IPS-18a (cell line): ENCODE measurements around the gene HCAR1.
"Not testable (repeated sequence)": the region's sequence is repeated elsewhere in the genome, so short reads cannot be mapped to it uniquely, and the experiment has no call there.

Experiments used
- H3K27ac ChIP-seq: one replicate; pipeline ENCODE4 v1.5.1; 2013; ENCODE audit warnings: low read length
- H3K27me3 ChIP-seq: one replicate; pipeline ENCODE4 v1.6.1; 2013; ENCODE audit warnings: mild to moderate bottlenecking, low read length; ENCODE audit not compliant: control insufficient read depth, insufficient read depth
- H3K36me3 ChIP-seq: one replicate; pipeline ENCODE4 v1.6.1; 2013; ENCODE audit warnings: low read depth, low read length; ENCODE audit not compliant: control insufficient read depth
- H3K4me1 ChIP-seq: one replicate; pipeline ENCODE4 v1.6.1; 2013; ENCODE audit warnings: low read depth, low read length; ENCODE audit not compliant: control insufficient read depth
- H3K4me3 ChIP-seq: one replicate; pipeline ENCODE4 v1.5.1; 2013; ENCODE audit warnings: low read length
- H3K9ac ChIP-seq: one replicate; pipeline ENCODE4 v1.6.1; 2013; ENCODE audit warnings: mild to moderate bottlenecking, low read length, moderate library complexity
- H3K9me3 ChIP-seq: one replicate; pipeline ENCODE4 v1.6.1; 2013; ENCODE audit warnings: low read depth, low read length; ENCODE audit not compliant: control insufficient read depth

The HCAR1 gene

DNA sequence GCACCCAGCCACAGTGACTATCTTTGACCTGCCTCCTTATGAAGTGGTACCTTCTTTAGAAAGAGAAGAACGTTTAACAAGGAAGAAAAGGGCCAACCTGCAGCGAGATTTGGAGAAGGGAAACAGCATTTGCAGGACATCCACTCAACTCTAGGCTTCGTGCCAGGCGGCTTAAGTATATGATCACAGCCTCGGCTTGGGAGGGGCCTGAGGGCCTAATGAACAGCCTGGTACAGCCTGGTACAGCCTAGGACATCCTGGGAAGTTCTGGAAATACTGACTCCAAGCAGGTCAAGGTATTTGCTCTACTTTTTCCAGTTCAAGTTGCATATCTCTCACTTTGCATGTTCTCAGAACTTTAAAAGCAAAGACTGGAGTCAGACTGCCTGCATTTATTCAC lies 43.6 kb downstream of the HCAR1 start:
- no peak overlapping the region for H3K27ac ChIP-seq
- no peaks in the 10 kb centered on the region for H3K27me3 ChIP-seq
- H3K9ac ChIP-seq: no peak overlapping the region
- no peaks in the 10 kb centered on the region for H3K9me3 ChIP-seq
- H3K4me1 ChIP-seq: peaks cover 5% of the 10 kb centered on the region
- no peak overlapping the region for H3K4me3 ChIP-seq
- no peaks in the 10 kb centered on the region for H3K36me3 ChIP-seq

DNA sequence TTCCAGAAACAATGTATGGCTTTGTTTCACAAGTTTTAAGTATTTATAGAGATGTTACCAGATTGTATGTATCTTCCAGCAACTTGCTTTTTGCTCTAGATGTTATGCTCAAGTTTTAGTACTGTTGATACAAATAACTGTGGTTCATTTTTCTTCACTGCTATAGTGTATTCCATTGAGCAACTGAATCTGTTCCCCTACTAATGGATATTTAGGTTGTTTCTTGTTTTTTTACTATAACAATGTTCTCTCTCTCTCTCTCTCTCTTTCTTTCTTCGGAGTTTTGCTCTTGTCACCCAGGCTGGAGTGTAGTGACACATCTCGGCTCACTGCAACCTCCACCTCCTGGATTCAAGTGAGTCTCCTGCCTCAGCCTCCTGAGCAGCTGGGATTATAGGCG lies 44.1 kb downstream of the HCAR1 start:
- Histone ChIP-seq H3K9me3 (no peaks in the 10 kb centered on the region), H3K27ac (no peak overlapping the region), H3K27me3 (no peaks in the 10 kb centered on the region), H3K4me1 (peaks cover 5% of the 10 kb centered on the region), H3K36me3 (no peaks in the 10 kb centered on the region), H3K9ac (no peak overlapping the region), H3K4me3 (no peak overlapping the region)

- Histone ChIP-seq H3K27me3 (no peaks in the 10 kb centered on the region), H3K36me3 (no peaks in the 10 kb centered on the region), H3K4me1 (no peaks in the 10 kb centered on the region), H3K4me3 (no peak overlapping the region), H3K27ac (no peak overlapping the region), H3K9me3 (no peaks in the 10 kb centered on the region), H3K9ac (no peak overlapping the region)
Measured at GRCh38 chr12:122684297-122684813, 46.3 kb downstream of the HCAR1 start.

DNA sequence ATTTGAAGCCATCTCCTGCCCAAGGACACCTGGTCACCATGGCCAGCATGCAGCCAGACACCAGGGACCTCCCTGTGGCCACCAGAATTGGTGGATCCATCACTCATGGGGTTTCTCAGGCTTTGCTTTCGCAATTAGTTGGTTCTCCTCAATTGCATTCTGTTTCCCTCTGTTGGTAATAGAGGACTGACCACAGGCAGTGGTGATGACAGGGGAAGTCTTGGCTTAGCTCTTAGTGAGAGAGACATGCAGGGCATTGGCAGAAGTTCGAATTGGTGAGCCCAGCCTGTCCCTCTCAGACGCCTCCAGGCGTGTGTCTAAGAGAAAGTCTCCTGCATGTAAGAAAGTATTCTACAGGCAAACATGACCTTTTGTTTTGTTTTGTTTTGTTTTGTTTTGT lies 48.8 kb downstream of the HCAR1 start:
- no peaks in the 10 kb centered on the region for H3K9me3 ChIP-seq
- H3K4me1 ChIP-seq: no peaks in the 10 kb centered on the region
- no peaks in the 10 kb centered on the region for H3K36me3 ChIP-seq
- H3K9ac ChIP-seq: no peak overlapping the region
- no peaks in the 10 kb centered on the region for H3K27me3 ChIP-seq
- no peak overlapping the region for H3K27ac ChIP-seq
- H3K4me3 ChIP-seq: no peak overlapping the region

GRCh38 chr12:122680989-122681388 lies 49.7 kb downstream of the HCAR1 start:
- H3K36me3 ChIP-seq, H3K27me3 ChIP-seq, H3K9ac ChIP-seq, H3K4me1 ChIP-seq, H3K27ac ChIP-seq, H3K9me3 ChIP-seq, H3K4me3 ChIP-seq: not testable (repeated sequence)

GRCh38 chr12:122676781-122677180 lies 53.9 kb downstream of the HCAR1 start:
- H3K27ac ChIP-seq, H3K36me3 ChIP-seq, H3K4me1 ChIP-seq, H3K9ac ChIP-seq, H3K4me3 ChIP-seq, H3K9me3 ChIP-seq, H3K27me3 ChIP-seq: not testable (repeated sequence)
